GM10847 (cell line): ENCODE results near the gene DLGAP4.

ENCODE experiments used
- POLR2A ChIP-seq: IDR thresholded peaks from 2 replicates; pipeline ENCODE4 v1.6.1; 2011; ENCODE audit not compliant: insufficient read length; ENCODE audit errors: extremely low read depth

Gene DLGAP4

DNA sequence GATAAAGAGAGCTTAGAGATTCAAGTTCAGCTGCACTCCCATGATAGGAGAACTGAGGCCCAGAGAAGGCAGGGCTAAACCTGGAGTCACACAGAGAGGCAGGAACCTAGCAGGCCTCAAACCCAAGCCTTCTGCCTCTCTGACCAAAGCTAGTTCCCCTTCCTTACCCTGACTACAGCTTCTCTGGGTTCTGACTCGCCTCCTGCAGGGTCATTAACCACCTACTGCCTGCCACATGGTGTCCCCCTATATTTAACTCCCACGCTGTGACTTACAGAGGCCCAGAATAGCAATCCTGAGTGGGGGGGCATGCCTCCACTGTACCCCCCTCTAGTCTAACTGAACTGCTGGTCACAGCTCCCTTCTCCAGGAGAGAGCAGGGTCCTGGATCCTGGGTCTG is 84.1 kb downstream of the DLGAP4 start:
- no peak for TF ChIP-seq POLR2A

DNA sequence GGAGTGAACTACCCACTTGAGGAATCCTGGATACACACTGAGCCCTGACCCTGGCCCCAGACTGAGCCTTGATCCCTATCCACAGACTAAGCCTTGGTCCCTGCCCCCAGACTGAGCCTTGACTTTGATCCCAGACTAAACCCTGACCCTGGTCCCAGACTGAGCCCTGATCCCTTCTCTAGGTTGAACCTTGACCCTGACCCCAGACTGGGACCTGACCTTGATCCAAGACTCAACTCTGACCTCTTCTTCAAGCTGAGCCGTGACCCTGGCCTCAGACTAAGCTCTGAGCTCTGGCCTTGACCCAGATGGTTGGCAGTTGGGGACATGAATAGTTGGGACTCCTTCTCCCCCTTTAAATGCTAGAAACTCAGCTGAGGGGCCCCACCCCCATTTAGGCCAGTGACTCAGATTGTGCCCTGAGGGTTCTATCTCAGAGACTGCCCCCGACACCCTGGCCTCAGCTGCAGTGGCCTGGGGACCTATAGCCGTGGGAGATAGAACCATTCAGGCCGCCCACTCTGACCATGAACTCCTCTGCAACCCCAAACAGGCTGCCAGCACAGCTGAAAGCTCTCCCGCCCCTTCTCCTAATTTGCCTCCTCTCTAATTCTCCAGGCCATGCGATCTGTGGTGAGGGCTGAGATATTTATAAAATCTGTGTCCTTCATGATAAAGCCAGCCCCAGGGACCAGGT is 84.7 kb downstream of the DLGAP4 start:
- TF ChIP-seq POLR2A: no peak

DNA sequence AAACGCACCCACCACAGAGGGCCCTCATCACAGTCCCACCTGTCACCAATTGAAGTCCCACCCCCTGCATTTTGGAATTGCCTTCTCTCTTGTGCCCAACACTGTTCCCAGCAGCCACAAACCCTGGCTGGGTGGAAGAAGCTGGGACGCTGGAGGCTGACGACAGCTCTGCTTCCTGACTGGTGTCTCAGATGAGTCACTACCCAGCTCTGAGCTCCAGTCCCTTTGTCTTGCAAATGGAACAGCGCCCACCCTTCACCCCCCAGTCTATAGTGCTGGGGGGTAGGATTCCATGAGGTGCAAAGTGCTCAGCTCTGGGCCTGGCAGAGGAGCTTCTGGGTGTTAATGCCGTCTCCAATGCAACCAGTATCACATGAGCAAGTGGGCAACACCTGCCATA is 85.3 kb downstream of the DLGAP4 start:
- TF ChIP-seq POLR2A: no peak

DNA sequence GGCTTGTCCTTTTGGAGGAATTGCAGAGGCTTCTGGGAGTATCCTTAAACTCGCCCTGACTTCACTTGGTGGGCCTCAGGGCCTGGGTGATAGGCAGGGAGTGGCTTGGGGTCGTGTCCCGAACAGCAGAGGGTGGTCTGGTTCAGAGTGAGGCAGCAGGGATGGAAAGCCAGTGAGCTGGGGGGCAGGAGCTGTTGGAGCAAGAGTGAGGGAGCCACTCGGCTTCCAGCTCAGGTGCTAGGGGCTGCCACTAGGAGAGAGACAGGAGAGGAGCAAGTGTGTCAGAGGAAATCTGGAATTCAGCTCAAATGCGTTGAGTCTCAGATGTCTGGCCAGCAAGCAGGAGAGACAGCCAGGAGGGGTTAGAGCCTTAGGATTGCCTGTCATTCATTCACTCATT is 85.8 kb downstream of the DLGAP4 start:
- TF ChIP-seq POLR2A: no peak

DNA sequence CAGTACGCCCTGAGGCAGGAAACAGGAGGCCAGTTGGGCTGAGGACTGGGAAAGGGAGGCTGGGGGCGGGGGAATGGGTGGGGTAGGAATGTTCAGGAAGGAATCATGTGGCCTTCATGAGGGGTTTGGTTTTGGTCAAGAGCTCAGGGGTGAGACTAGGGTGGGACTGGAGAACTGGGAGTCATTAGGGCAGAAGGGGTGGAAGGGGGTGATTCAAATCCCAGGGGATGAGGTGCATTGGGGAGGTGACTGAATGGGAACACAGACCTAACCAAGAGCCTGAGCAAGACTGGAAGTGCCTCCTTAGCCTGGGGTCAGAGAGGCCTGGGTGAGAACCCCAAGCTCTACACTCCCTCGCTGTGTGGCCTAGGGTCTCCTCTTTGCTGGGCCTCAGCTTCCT is 86.8 kb downstream of the DLGAP4 start:
- TF ChIP-seq POLR2A: no peak

DNA sequence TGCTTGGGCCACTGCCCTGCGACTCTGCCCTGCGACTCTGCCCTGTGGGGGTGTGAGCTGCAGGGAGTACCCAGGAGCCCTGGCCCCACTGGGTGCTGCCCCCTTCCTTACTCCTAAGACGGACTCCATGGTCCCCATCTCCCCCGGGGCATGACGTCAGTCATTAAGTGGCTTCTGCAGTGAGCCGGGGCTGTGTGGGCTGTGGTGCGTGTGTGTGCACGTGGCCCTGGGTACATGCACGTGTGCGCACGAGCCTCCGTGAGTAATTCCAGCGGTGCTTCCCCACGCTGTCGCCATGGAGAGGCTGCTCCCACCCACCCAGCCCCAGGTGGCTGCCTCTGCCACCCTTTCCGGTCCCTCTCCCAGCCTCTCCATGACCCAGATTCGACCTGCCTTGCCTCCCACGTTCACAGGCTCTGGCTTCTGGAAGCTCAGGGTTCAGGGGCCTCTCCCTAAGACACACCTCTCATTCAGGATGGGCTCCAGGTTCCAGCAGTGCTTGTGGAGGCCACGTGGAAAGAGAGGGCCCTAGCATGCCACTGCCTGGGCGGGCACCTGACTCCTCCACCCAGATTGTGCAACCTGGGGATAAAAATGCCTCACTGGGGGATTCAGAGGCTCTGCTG is 88.3 kb downstream of the DLGAP4 start:
- no peak for TF ChIP-seq POLR2A

DNA sequence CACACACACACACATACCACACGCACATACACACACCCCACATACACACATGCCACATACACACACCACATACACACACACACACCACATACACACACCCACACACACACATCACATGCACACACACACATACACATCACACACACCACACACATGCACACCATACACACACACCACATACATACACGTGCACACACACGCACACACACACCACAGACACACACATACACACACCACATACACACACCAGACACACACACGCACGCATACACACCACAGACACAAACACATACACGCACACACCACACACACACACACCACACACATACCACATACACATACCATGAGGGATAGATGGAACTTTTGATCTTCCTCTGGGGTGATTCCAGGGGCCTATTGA is 90.2 kb downstream of the DLGAP4 start:
- no peak for TF ChIP-seq POLR2A

DNA sequence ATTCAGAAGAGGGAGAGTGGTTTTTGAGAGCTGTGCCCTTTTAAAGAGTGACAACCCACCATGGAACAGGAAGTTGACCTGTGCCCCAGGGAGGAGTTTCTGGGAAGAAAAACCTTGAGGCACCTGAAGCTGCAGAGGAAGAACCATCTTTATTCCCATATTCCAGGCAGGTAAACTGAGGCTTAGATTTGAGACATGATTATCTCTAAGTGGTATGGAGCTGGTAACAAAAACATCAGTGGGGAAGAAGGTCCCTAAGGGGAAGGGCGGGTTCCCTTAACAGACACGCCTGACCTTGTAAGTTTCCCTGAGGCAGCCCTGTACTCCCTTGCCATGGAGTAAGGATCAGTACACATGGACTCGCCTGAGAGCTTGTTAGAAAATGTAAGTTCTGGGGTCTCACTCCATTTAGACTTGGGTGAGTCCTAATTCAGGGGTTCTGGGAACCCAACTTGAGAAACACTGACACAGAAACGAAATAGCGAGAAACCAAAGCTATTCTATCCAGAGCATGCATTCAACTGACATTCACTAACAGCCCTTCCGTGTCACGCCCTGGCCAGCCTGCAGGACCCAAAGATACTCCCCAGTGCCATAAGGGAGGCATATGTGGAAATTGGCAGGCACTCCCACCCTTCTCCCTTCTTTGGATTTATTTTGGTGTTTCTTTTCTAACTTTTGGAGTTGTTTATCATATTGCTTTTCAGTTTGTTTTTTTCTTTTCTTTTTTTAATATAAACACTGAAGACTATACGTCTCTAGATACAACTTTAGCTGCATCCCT is 90.9 kb downstream of the DLGAP4 start:
- TF ChIP-seq POLR2A: no peak

DNA sequence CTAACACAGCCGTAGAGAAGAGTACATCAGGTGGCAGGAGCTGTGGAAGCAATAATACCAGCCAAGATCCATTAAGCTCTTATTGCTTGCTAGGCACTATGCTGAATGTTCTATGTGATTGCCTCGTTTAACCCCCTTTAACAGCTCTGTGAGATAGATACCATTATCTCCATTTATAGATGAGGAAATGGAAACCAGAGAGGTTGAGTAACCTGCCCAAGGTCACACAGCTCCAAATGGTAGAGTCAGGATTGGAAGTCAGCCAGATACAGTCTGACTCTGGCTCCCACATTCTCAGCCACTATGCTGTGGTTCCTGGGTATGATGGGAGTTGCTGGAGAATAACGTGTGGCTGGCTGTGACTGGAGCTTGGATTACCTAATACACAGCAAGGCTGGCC is 92.4 kb downstream of the DLGAP4 start:
- no peak for TF ChIP-seq POLR2A

DNA sequence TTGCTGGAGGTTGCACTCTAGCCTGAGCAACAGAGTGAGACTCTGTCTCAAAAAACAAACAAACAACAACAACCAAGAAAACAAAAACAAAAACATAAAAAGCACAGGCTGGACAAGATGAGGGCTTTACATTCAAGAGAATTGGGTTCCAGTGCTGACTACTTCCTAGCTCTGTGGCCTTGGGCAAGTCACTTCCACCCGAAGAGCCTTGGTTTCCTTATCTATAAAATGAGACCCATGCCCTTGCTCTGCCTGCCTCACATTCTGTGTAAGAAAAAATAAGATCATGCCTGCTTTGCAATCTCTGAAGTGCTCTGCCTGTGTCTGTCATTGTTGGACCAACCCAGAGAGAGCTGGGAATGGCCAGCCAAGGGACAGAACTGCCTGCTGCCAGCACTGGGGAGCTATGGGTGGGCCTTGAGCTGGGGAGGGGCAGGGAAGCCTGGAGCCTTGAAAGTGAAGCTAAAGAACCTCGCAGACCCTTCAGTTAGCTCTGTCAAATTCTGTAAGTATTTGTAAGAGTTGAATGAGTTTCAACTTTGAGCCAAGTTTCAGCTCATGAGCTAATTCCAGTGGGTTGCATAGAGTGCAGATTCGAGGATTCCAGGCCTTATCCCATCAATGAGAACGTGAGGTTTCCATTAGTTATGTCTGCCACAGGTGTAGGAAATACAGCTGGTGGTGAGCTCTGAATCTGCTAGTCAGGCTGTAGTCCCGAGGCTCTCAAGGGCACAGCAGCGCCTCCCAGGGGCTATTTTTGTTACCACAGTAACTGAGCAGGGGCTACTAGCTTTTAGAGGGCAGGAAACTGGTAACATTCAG is 93.2 kb downstream of the DLGAP4 start:
- no peak for TF ChIP-seq POLR2A

DNA sequence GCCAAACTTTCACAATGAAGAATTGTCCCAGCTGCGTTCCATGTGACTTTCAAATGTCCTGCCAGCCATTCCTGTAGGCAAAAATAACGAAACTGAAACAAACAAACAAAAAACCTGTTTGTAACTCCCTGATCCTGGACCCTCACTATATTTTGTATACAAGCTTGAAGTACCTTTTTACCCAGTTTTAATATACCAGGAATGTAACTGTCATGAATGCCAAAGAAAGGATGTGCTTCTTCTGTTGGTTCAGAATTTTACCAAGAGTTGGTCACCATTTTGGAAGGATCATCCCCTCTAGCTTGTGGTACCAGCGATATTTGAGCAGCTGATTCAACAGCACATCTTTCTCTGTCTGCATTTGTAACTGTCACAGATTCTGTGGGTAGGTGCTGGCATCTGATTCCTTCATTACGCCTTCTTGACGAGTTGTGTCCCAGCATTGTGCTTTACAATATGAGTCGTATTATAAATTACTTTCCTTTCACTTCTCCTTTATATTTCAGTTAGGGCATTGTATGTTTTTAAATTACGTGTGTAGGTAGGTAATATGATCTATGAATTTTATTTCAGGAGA is 93.9 kb downstream of the DLGAP4 start:
- no peak for TF ChIP-seq POLR2A

DNA sequence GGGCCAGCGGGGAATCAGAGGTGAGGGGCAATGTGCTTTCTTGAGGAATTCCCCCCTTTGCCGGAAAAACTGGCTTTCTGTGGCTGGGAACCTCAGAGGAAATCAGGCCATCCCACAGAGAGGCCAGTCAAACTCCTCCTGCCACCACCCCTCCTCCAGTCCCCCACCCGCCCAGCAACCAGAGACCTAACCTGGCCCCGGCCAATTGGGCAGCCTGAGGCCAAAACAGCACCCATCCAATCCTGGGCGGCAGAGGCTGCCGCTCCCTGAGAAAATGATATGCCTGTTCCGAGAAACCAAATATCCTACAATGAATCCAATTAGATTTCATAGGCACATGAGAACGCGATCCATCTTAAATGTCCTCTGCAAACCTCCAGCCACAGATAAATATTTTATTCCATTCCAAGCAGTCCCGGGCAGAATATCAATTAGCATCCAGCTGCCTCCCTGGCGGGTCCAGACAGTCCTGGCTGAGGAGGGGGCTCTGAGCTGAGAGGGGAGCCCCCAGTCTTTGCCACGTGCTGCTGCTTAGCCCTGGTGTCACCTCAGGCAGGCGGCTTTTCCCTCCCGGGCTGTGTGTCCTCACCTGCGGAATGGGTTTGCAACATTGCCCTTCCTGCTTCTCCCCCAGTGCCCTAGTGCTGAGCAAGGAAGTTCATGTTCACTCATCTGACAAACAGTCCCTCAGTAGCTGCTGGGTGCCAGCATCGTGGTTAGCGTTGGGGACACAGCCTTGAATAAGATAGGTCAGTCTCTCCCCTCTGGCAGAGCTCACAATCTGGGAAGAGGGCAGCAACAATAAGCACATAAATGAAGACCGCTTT is 95.0 kb downstream of the DLGAP4 start:
- TF ChIP-seq POLR2A: no peak

DNA sequence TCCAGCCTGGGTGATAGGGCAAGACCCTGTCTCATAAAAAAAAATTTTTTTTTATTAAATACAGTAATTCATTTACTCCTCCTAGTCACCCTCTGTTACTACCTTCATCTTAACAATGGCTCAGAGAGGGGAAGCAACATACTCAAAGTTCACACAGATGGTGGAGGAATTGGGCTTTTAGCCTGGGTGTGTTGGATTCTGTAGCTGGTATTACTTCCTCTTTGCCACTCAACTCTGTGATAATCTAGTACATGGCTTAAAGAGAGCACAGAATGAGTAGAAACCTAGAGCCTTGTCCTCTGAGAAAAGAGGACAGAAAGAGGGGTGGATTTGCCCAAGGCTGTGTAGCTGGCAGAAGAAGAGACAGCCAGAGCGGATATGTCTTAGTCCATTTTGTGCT is 96.6 kb downstream of the DLGAP4 start:
- TF ChIP-seq POLR2A: no peak

DNA sequence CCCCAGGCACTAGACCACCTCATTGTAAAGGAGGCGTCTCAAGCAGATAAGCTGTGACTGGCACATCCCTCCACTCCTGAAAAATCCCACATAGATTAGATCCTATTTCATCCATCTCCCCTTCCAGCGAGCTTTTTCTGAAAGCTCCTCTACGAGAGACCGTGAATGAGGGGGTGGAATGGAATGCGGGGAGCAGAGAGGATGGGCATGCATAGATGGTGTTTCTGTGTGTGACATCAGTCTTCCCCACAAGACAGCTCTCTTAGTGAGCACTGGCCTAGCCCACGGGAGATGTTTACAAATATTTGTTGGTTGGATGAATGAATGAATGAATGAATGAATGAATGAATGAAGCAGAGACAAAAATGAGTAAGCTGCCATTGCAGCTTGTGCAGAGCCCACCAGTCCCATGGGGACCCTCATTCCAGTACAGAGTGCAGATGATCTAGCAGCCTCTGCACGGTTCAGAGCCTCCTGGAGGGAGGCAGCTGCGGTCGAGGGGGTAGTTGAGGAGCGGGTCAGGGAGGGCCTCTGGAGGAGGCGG is 98.4 kb downstream of the DLGAP4 start:
- no peak for TF ChIP-seq POLR2A
